ENCODE measurements around the gene CDK10.
"Not testable (repeated sequence)": the region's sequence is repeated elsewhere in the genome, so short reads cannot be mapped to it uniquely, and the experiment has no call there.

The CDK10 gene

DNA sequence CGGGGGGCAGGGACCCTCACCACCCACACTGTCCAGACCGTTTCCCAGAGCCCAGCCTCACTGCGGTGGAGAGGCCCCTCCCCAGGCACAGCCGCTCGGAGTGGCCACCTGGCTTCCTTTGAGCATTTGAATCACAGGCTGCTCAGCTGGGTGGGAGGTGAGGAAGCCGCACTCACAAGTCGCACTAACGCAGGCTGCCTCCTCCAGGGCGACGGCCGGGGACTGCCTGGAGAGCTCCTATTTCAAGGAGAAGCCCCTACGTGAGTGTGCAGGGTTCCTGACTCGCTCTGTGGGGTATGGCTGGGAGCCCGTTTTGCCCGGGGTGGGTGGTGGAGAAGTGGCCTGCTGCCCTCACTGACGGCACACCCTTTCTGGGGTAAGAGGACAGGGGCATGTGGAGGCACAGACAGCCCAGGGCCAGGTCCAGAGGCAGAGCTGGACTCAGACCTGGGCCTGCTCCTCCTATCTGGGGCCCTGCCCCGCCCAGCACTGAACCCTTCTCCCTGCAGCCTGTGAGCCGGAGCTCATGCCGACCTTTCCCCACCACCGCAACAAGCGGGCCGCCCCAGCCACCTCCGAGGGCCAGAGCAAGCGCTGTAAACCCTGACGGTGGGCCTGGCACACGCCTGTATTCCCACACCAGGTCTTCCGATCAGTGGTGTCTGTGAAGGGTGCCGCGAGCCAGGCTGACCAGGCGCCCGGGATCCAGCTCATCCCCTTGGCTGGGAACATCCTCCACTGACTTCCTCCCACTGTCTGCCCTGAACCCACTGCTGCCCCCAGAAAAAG, 8.8 kb downstream of the CDK10 start:
- no peak for DNase-seq (ENCODE audit: extremely low read depth in 1 of 2, low read depth in 1 of 2)

DNA sequence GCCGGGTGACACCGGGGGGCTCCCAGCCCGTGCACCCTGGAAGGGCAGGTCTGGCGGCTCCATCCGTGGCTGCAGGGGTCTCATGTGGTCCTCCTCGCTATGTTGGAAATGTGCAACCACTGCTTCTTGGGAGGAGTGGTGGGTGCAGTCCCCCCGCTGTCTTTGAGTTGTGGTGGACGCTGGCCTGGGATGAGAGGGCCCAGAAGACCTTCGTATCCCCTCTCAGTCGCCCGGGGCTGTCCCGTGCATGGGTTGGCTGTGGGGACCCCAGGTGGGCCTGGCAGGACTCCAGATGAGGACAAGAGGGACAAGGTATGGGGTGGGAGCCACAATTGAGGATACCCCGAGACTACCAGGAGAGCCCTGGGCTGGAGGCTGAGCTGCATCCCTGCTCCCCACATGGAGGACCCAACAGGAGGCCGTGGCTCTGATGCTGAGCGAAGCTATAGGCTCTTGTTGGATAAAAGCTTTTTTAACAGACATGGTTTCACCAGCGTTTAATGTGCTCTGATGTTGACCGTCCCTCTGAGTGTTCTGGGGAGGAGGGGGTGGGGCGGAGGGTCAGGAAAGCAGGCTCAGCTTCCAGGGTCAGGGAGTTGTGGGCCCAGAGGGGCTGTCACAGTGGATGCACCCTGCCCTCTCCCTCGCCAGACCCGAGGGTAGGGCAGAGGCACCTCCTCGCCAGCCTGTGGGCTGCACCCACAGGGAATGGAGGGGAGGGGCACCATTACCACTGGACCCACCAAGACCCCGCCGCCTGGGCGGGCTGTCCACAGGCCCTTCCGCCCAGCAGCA, 9.6 kb downstream of the CDK10 start:
- DNase-seq (ENCODE audit: extremely low read depth in 1 of 2, low read depth in 1 of 2): no peak

DNA sequence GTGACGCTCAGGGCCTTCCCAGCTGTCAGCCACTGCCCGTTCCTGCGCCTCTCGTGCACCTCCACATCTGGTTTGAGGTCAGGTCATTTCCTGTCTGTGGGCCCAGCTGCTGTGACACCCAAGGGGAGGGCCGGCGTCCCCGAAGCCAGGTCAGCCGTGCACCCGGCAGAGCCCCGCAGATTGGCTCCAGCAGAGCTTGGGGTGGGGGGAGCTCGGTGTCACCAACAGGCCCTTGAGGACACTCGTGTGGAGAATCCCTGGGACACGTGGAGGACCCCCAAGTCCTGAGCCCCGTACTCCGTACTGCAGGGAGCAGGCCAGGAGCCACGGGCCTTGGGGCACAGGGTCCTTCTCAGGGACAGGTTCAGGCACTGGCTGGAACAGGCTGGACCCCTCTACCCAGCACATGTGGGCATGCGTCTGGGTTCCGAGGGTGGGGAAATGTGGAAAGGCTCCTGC, 10.2 kb downstream of the CDK10 start:
- no peak for DNase-seq (ENCODE audit: extremely low read depth in 1 of 2, low read depth in 1 of 2)

DNA sequence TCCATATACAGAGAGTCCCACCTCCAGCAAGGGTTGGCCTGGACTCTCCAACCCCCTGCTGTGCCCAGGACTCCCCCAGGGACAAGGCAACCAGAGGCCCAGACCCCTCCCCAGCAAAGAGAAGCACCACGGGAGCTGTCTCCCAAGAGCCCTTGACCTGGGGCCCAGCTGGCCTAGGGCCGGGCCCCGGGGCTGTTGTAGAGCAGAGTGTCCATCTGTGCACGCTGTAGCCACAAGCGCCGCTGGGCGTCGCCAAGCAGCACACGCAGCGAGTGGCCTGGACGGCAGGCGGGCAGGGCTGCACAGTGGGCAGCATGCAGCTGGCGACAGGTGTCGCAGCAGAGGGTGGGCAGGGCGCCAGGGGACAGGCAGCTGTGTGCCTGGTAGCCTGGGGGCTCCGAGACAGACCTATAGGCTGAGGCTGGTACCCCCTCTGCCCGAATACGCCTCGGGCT, 10.7 kb downstream of the CDK10 start:
- no peak for DNase-seq (ENCODE audit: extremely low read depth in 1 of 2, low read depth in 1 of 2)

DNA sequence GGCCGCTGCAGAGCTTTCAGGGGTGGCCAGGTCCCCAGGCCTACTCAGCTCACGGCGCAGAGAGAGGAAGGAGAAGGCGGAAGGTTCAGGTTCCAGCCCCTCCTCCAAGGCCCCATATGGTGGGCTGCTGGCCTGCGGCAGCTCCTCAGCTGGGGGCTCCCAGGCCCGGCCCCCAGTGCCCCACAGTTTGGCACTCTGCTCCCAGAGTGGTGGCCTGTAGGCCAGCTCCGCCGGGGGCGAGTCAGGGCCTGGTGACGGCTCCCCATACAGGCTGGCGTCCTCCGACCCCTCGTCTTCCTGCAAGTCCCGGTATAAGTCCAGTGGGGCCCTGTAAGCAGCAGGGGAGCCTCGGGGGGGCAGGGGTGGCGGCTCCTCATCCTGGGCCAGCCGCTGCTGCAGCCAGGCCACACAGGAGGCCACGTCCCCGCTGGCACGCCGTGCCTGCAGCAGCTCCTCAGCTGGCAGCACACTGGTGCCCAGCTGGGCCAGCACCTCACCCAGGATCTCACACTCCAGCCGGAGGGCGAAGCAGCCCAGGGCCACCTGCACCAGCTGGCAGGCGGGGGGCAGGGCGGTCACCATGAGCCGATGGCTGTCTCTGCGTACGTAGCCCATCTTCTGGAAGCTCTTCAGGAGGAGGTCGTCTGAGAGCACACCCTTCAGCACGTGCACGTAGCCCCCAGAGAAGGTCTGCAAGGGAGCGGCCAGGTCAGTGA, 11.3 kb downstream of the CDK10 start:
- DNase-seq (ENCODE audit: extremely low read depth in 1 of 2, low read depth in 1 of 2): no peak

DNA sequence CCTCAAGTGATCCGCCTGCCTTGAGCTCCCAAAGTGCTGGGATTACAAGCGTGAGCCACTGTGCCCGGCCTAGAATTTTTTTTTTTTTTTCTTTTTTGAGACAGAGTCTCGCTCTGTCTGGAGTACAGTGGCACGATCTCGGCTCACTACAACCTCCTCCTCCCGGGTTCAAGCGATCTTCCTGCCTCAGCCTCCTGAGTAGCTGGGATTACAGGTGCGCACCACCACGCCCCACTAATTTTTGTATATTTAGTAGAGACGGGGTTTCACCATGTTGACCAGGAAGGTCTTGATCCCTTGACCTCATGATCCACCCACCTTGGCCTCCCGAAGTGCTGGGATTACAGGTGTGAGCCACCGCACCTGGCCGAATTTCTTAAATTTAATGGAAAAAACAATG, 12.2 kb downstream of the CDK10 start:
- DNase-seq (ENCODE audit: extremely low read depth in 1 of 2, low read depth in 1 of 2): not testable (repeated sequence)

DNA sequence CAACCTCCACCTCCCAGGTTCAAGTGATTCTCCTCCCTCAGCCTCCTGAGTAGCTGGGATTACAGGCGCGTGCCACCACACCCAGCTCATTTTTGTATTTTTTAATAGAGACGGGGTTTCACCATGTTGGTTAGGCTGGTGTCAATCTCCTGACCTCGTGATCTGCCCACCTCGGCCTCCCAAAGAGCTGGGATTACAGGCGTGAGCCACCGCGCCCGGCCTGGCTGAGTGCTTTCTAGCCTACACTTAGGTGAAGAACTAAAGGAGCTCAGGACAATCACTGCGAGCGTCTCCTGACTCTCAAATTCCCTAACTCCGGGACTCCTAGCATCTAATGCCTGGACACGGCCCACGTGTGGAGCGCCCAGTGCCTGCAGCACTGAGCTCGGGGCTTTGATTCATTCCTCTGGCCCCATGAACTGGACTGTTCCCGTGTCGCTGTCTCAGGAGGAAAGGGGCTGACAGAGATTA, 13.2 kb downstream of the CDK10 start:
- DNase-seq (ENCODE audit: extremely low read depth in 1 of 2, low read depth in 1 of 2): not testable (repeated sequence)

DNA sequence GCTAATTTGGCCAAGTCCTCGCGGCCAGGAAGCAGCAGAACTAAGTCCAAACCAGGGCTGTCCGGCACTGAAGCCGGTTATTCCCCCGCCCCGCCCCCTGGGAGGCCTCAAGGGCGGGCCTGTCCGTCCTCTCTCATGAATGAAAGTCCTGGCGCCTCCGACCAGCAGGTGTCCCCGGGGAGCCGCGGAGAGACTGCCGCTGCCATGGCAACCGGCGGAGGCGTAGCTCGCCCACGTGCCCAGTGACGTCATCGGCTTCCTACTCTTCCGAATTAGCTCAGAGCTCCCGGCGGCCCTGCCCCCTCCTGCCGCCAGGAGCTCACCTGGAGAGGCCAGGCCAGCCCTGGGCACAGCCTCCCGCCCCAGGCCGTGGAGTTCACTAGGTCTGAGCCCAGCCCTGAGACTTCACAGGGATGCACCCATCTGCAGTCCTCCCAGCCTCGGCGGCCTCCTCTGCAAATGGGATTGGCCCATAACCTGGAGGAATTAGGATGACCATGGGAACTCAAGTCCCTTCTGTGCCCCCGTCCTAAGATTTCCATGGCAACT, 13.7 kb downstream of the CDK10 start:
- peak; percentile 89 to 97 for DNase-seq (ENCODE audit: extremely low read depth in 1 of 2, low read depth in 1 of 2)

DNA sequence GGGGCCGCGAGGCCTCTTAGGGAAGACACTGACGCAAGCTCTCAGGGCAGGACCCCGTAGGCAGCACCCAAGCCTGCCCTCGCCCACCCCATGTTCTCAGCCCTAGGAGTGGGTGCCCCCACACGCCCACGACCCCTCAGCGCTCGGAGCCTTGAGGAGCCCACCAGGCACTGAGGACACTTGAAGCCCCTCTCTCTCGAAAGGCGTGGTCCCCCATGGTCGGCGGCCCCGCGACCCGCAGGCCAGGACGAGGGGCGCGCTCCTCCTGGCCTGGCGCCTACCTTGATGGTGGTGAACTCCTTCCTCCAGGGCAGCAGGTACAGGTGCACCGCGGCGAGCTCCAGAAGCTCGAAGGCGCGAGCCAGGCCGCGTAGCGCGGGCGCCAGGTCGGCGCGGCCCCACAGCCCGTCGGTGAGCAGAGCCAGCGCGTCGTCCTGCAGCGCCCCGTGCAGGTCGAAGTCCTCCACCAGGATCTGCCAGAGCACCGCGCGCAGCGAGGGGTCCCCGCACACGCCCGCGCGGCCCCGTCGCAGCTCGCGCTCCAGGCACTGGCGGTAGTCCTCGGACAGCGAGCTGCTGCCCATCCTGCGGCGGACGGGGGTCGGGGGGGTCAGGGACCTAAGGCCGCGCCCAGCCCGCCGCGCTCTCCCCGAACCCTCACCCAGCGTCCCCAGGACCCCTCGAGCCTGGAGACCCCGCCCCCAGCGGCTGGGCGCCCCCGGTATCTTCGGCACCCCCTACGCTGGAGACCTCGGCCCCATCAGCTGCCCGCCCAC, 14.3 kb downstream of the CDK10 start:
- no peak for DNase-seq (ENCODE audit: extremely low read depth in 1 of 2, low read depth in 1 of 2)

DNA sequence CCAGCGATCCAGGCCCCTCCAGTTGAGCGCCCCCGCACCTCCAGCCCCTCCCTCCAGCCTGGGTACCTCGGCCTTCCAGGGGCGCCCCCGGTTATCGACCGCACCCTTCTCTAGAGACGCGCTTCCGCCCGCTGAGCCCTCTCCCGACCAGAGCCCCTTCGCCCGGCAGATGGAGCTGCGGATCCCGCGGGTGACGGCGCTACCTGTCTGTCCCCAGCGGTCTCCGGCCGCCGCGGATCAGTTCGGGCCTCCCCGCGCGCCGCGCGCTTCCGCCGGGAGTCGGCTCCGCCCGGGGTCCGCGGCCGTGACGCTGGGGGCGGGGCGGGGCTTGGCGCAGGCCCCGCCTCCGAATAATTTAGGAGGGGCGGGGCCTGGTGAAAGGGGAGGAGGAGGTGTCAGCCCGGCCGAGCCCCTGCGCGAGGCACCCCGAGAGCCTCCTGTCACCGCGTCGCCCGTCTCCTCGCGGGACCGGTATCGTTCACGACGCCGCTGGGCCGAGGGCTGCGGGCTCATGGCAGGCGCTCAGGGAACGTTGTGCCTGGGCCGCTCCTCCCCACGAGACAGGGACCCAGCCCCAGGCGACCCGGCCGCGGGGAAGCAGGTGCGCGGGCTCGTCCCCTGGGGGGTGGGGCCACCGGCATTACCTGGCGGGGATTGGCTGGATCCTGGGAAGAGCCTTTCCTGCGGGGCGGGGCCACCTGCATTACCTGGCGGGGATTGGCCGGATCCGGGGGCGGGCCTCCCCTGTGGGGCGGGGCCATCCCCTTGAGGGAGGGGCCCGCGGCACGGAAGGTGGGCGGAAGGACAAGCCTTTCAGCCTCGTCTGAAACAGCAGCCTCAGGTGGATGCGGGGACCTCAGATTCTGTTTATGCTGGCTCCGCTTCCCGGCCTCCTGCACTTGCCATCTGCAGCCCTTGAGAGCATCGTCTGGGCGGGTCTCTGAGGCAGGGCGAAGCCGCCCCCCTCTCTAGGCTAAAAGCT, 15.2 kb downstream of the CDK10 start, which contains the start of gene SPATA2L:
Gene SPATA2L, minus strand, starts transcription at position 281 of the 982 bp plus-strand sequence. CDS start 473 bp downstream, outside the sequence.
- peak; percentile 90 to 96 for DNase-seq (ENCODE audit: extremely low read depth in 1 of 2, low read depth in 1 of 2)

DNA sequence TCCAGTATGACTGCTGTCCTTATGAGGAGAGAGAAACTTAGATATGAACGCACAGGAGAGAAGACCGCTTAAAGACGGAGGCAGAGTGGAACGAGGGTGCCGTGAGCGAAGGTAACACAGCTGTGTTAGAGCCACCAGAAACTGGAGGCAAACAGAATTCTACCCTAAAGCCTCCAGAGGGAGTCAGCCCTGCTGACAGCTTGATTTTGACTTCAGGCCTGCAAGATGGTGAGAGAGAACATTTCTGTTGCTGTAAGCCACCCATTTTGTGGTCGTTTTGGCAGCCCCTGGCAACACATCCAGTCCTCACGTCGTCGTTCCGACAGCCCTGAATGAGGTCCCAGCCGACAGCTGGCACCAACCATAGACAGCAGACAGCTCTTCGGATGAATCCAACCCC, 17.8 kb downstream of the CDK10 start:
- no peak for DNase-seq (ENCODE audit: extremely low read depth in 1 of 2, low read depth in 1 of 2)

DNA sequence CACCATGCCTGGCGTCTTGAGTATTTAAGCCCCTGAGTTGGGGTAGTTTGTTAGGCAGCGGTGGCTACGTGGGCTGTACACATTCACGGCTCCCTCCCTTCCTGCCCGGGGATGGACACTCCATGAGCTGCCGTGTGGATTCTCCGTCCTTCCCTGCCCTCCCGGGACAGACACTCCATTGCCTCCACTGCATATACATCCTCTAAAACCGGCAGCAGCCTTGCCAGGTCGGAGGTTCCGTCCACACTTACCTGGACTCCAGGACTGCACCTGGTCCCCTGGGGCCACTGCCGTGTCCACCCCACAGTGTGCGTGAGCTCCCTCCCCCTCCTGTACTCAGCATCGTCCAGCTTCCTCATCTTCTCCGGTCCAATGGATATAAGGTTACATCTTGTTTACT, 18.5 kb downstream of the CDK10 start:
- DNase-seq (ENCODE audit: extremely low read depth in 1 of 2, low read depth in 1 of 2): no peak

DNA sequence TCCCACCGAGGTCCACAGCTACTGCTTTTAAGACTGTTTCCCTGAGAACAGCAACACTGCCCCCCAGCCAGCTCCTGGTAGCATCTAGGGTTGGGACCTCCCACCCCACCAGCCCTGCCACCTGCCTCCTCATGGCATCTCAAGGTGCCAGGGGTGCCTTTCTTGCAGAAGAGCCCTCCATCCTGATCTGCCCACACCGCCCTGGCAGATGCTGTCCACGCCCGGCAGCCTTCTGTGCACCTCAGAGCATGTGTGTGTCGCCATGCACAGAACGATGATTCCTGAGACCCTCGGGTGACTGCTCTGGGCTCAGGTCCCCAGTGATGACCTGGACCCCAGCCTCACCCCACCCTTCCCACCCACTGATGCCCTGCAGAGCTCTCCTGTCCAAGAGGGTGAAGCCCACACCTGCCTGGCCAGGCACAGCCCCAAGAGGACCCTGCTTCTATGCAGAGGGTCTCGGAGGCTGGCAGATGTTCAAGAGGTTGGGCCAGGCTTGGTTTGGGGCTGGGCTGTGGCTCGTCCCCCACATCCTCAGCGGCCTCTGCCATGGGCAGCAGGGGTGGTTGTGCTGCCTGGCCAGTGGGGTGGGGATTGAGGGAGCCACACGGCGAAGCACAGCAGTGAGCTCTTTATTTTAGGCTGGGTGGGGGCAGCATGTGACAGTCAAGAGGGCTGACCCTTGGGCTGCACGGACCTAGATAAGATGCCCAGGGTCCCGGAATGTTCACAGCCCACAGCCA, 20.2 kb downstream of the CDK10 start:
- no peak for DNase-seq (ENCODE audit: extremely low read depth in 1 of 2, low read depth in 1 of 2)

DNA sequence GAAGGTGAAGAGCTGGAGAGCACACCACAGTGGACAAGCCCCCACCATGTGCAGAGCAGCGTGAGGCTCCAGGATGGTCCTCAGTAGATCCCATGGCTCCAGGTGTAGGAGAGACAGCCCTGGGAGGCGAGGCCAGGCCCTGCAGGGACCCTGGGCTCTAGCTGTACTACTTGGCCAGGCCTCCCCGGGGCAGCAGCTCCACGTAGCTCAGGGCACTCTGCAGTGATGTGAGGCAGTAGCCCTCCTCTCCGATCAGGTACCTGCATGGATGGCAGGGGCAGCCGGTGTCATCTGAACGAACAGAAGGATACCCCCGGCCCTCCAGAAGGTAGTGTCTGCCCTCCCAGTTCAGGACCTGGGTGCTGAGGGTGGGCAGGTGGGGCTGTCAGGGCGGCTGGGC, 21.2 kb downstream of the CDK10 start:
- DNase-seq (ENCODE audit: extremely low read depth in 1 of 2, low read depth in 1 of 2): no peak

DNA sequence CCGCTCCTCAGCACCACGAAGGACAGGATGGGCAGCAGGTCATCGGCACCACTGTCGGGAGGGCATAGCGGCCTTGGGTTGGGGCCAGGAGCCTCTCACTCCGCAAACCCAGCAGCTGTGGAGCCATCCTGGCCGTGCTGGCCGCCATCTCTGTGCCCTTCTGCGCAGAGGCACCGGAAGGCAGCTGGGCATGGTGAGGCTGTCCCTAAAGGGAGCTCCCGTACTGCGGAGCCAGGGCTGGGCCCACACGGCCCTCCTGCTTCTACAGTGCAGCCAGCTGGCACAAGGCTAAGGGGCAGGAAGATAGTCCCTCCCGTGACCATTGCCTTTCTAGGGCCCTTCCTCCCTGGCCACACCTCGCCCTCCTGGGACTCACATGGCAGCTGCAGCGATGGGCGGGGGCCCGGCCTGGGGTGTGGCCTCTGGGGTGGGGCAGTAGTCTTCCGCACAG, 22.0 kb downstream of the CDK10 start:
- DNase-seq (ENCODE audit: extremely low read depth in 1 of 2, low read depth in 1 of 2): no peak

DNA sequence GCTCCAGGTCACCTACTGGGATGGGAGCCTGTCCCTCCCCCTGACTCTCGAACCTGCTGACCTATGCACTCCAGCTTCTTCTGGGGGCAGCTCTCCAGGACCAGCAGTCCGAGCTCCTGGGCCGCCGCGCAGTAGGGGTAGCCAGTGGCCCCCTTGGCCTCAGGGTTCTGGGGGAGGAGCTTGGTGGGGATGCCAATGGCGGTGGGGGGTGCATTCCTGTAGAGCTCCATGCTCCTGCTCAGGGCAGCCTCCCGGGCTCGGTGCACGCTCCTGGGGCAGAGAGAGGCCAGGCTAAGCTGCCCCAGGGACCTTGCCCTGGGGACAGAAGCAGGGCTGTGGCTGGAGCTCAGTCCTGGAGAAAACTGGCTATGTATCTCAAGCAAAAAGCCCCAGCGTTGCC, 22.7 kb downstream of the CDK10 start:
- no peak for DNase-seq (ENCODE audit: extremely low read depth in 1 of 2, low read depth in 1 of 2)

DNA sequence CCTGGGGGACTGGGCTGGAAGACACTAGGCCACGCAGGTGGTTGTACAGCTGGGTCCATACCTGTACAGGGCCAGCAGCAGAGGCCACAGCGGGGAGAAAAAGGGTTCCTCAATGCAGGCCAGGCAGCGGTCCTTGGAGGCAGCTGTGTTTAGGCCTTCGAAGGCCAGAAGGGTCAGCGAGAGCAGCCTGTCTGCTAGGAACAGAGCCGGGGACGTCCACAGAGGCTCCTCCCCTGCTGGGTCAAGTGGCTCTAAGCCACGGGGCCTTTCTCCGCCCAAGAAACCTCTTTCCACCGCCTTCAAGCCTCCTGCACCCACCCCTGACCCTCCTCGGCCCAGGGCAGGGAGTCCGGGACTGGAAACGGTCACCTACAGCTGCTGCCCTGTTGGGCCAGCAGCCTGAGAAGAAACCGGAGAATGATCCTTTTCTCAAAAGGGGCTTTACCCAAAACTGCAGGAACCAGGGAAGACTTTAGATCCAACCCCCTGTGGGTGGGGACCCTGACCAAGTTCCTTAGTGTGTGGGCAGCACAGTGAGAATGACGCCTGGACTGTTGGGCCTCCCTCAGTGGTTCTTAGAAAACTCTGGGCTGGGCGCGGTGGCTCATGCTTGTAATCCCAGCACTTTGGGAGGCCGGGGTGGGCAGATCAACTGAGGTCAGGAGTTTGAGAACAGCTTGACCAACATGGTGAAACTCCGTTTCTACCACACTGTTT, 23.4 kb downstream of the CDK10 start:
- no peak for DNase-seq (ENCODE audit: extremely low read depth in 1 of 2, low read depth in 1 of 2)

Data from stimulated activated CD8-positive, alpha-beta memory T cell treated with anti-CD3 and anti-CD28 coated beads, Interleukin-7, amount 100 ng/mL, for 48 hours (primary cell).